Right atrium auricular region (tissue), 2 donors: ENCODE results near the gene MTMR3. TPM values are rescaled to one million over a fixed set of nuclear protein-coding genes. Genes with fewer than 3 reads are reported as not detected.

Experiments used
- DNase-seq: peaks from one replicate; pipeline ENCODE4 v3.0.0-alpha.2; 2019; ENCODE audit warnings: low spot score
- H3K27ac ChIP-seq, 2 donors: fragments of 200-600 bp; sonication (generic); 1 replicate in 1 of 2; 2 replicates in 1 of 2; pipeline ENCODE4 v1.5.1; 2016 to 2019
- H3K27me3 ChIP-seq, 2 donors: fragments of 200-600 bp; sonication (generic); one replicate each; pipeline versions ENCODE4 v1.5.1 to v1.6.0; 2017 to 2019
- H3K36me3 ChIP-seq: fragments of 200-600 bp; sonication (generic); one replicate; pipeline ENCODE4 v1.5.1; 2016
- H3K4me1 ChIP-seq, 2 donors: fragments of 200-600 bp; sonication (generic); one replicate each; pipeline versions ENCODE4 v1.5.1 to v1.6.0; 2017 to 2019
- H3K4me3 ChIP-seq, 2 donors: fragments of 200-600 bp; sonication (generic); 1 replicate in 1 of 2; 2 replicates in 1 of 2; pipeline ENCODE4 v1.5.1; 2017 to 2019; ENCODE audit warnings: mild to moderate bottlenecking in 1 of 2, moderate library complexity in 1 of 2
- H3K9me3 ChIP-seq, 2 donors: fragments of 200-600 bp; sonication (generic); one replicate each; pipeline ENCODE4 v1.5.1; 2019
- total RNA-seq, 2 donors: library from RNA; depleted of rRNA; stranded (reverse); fragments of >200 nt; gene quantifications; one replicate each; pipeline ENCODE4 v1.1.0, GENCODE V29; 2016
- TF ChIP-seq, protein P1 (sequence below), 2 donors: fragments of 200-600 bp; sonication (generic); IDR thresholded peaks; one replicate each; pipeline ENCODE4 v1.5.1; 2019; ENCODE audit warnings: antibody characterized with exemption in 2 of 2

MTMR3 gene
- total RNA-seq, 2 donors from 2014 or later = 27.2 to 38.1 TPM

DNA sequence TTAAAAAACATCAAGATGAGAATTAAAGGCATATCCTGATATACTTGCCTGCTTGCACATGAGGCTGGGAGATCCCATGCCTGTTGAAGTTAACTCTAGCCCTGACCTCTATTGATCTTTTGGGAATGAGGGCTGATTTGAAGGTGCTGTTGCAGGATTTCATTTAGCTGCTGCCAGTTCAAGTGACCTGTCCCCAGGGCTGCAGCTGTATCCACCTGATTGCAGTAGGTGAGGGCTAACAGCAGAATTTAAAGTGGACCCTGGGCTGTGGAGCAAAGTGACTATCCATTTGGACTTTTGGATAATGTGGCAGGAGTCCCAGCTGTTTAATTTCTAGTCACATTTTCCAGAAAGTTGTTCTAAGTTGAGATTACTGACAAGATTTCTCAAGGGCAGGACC, 146.5 kb downstream of the MTMR3 start:
- H3K36me3 ChIP-seq = peaks cover 35% of the 10 kb centered on the region
- TF ChIP-seq, protein P1, sequence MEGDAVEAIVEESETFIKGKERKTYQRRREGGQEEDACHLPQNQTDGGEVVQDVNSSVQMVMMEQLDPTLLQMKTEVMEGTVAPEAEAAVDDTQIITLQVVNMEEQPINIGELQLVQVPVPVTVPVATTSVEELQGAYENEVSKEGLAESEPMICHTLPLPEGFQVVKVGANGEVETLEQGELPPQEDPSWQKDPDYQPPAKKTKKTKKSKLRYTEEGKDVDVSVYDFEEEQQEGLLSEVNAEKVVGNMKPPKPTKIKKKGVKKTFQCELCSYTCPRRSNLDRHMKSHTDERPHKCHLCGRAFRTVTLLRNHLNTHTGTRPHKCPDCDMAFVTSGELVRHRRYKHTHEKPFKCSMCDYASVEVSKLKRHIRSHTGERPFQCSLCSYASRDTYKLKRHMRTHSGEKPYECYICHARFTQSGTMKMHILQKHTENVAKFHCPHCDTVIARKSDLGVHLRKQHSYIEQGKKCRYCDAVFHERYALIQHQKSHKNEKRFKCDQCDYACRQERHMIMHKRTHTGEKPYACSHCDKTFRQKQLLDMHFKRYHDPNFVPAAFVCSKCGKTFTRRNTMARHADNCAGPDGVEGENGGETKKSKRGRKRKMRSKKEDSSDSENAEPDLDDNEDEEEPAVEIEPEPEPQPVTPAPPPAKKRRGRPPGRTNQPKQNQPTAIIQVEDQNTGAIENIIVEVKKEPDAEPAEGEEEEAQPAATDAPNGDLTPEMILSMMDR (IDR thresholded peaks at IDR 0.05) = no peak
- no peak for DNase-seq
- no peaks in the 10 kb centered on the region for H3K27me3 ChIP-seq
- no peak overlapping the region for H3K4me3 ChIP-seq
- no peaks in the 10 kb centered on the region for H3K9me3 ChIP-seq
- peaks cover 0 to 17% of the 10 kb centered on the region in 2 donors for H3K4me1 ChIP-seq
- H3K27ac ChIP-seq = no peak overlapping the region

DNA sequence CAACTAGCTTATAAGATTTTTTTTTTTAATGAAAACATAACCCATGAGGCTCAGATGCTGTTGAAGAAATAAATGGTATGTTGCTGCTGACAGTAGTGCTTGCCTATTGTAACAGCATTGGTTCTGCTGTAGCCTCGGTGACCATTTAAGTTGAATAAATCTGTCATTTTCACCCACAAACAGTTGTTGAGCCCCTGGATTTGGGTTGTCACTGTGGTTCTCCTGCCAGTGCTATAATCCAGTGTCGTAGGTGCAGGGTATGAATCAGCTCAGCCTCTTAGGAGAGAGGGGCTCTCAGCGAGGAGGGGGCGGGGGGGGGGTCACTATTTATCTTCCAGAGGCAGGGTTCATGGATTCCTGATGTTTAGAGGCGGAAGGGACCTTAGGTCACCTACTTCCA, 147.4 kb downstream of the MTMR3 start:
- H3K4me1 ChIP-seq = peaks cover 0 to 17% of the 10 kb centered on the region in 2 donors
- H3K4me3 ChIP-seq = no peak overlapping the region
- H3K27ac ChIP-seq = no peak overlapping the region
- no peaks in the 10 kb centered on the region for H3K27me3 ChIP-seq
- no peaks in the 10 kb centered on the region for H3K9me3 ChIP-seq
- TF ChIP-seq, protein P1 (IDR thresholded peaks at IDR 0.05) = no peak
- peaks cover 26% of the 10 kb centered on the region for H3K36me3 ChIP-seq
- DNase-seq = no peak

DNA sequence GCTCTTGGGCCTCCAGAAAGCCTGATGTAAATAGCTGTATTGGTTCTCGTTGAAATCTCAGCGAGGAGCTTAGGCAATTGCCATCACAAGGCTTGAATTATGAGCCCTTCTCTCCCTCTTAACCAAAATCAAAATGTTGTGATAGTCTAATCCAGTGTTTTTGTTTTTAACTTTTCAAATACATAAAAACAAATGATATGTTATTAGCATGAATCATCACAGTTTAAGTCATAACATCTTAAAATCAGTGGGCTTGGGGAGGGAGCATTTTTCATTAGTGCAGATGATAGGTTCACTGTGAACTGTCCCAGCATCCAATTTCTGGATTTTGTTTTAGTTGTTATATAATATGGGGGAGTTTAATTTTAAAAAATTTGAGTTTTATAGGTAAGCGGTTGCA, 148.4 kb downstream of the MTMR3 start:
- H3K9me3 ChIP-seq = no peaks in the 10 kb centered on the region
- H3K4me1 ChIP-seq = peaks cover 0 to 17% of the 10 kb centered on the region in 2 donors
- H3K27me3 ChIP-seq = no peaks in the 10 kb centered on the region
- no peak overlapping the region for H3K4me3 ChIP-seq
- DNase-seq = no peak
- TF ChIP-seq, protein P1 (IDR thresholded peaks at IDR 0.05) = no peak
- H3K27ac ChIP-seq = no peak overlapping the region
- H3K36me3 ChIP-seq = peaks cover 16% of the 10 kb centered on the region

DNA sequence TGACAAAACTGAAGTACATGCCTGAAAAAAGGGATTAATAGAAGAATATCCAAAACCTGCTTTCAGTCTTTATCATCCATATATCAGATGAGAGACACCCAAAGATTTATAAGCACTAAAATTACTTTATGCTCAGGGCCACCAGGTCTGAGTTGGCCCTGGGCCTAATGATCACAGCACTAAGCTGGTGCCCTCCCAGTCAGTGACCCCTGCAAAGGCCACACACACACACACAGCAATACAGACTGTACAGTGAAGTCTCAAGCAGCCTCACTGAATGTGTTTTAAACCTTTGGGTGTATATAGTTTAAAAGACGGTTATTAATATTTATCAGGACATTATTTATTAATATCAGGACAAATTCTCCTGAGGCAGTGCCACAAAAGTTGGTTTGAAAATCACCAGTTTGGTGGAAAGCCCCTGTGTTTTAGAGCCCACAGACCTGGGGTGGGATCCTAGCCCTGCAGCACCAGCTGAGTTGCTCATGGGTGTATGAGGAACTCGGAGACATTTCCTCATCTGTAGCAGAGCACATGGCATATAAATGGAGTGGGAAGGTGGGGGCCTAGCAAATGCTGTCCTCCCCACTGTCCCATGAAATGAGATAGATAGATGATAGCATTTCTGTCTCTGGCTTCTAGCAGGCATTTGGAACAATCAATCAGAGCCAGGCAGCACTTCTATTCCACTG, 148.9 kb downstream of the MTMR3 start:
- no peak for DNase-seq
- Histone ChIP-seq H3K9me3 (no peaks in the 10 kb centered on the region), H3K27ac (no peak overlapping the region), H3K27me3 (no peaks in the 10 kb centered on the region), H3K4me3 (no peak overlapping the region), H3K36me3 (peaks cover 11% of the 10 kb centered on the region), H3K4me1 (peaks cover 0 to 17% of the 10 kb centered on the region in 2 donors)
- TF ChIP-seq, protein P1 (IDR thresholded peaks at IDR 0.05) = no peak

DNA sequence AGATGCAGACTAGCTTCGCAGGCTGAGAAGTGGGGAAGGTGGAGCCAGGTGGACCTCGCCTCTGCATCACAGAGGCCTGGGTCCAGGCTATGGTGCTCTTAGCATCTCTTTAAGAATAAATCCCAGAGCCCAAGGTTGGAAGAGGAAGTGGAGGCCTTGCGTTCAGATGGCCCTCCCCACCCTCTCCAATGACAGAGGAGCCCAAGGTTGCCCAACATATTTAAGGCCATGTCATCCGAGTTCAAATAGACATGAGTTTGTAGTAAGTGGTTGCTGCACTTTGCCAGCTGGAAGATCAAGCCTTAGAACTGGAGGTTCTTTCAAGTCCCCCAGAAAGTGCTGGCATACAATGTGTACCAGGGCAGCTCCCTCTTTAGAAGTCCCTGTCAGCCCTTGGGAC, 150.2 kb downstream of the MTMR3 start:
- no peak overlapping the region for H3K27ac ChIP-seq
- TF ChIP-seq, protein P1 (IDR thresholded peaks at IDR 0.05) = no peak
- peaks cover 0 to 6% of the 10 kb centered on the region in 2 donors for H3K4me1 ChIP-seq
- H3K9me3 ChIP-seq = no peaks in the 10 kb centered on the region
- H3K4me3 ChIP-seq = no peak overlapping the region
- H3K36me3 ChIP-seq = peaks cover 4% of the 10 kb centered on the region
- no peak for DNase-seq
- no peaks in the 10 kb centered on the region for H3K27me3 ChIP-seq

DNA sequence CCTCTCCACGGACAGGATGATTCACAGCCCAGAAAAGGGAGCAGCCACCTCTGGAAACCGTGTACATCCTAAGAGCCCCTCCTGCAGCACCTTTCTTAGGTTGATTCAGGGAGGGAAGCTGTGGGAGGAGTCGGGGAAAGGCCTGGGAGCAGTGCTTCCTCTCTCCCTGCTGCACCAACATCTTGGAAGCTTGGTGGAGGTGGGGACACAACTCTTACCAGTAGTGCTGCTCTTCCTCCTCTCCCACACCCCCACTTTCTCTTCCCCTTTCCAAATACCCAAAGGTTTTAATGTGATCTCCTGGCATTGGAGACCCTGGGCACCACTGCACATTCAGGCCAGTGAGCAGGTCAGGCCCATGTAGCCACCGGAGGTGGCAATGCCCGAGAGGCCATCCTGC, 150.9 kb downstream of the MTMR3 start:
- no peak for DNase-seq
- no peaks in the 10 kb centered on the region for H3K27me3 ChIP-seq
- H3K27ac ChIP-seq = no peak overlapping the region
- H3K36me3 ChIP-seq = no peaks in the 10 kb centered on the region
- H3K4me1 ChIP-seq = no peaks in the 10 kb centered on the region
- TF ChIP-seq, protein P1 (IDR thresholded peaks at IDR 0.05) = no peak
- no peak overlapping the region for H3K4me3 ChIP-seq
- H3K9me3 ChIP-seq = no peaks in the 10 kb centered on the region
